GM10266 (cell line): Measurements from ENCODE around the gene IFNL4.

Experiments used
- DNase-seq: peaks from one replicate; pipeline ENCODE4 v3.0.0; 2012; ENCODE audit errors: extremely low spot score
- TF ChIP-seq, protein P1 (sequence below): IDR thresholded peaks from 2 replicates; pipeline ENCODE4 v1.5.1; 2012; ENCODE audit warnings: mild to moderate bottlenecking, low read depth; ENCODE audit not compliant: control insufficient read depth, insufficient read depth; ENCODE audit errors: missing control alignments

The IFNL4 gene

DNA sequence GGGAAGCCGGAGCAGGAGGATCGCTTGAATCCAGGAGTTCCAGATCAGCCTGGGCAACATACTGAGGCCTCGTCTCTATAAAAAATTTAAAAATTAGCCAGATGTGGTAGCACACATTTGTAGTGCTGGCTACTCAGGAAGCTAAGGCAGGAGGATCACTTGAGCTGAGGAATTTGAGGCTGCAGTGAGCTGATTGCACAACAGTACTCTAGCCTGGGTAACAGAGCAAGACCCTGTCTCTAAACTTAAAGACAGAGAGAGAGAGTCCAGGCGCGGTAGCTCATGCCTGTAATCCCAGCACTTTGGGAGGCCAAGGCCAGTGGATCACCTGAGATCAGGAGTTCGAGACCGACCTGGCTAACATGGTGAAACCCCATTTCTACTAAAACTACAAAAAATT is 8.2 kb downstream of the IFNL4 start:
- TF ChIP-seq, protein P1, sequence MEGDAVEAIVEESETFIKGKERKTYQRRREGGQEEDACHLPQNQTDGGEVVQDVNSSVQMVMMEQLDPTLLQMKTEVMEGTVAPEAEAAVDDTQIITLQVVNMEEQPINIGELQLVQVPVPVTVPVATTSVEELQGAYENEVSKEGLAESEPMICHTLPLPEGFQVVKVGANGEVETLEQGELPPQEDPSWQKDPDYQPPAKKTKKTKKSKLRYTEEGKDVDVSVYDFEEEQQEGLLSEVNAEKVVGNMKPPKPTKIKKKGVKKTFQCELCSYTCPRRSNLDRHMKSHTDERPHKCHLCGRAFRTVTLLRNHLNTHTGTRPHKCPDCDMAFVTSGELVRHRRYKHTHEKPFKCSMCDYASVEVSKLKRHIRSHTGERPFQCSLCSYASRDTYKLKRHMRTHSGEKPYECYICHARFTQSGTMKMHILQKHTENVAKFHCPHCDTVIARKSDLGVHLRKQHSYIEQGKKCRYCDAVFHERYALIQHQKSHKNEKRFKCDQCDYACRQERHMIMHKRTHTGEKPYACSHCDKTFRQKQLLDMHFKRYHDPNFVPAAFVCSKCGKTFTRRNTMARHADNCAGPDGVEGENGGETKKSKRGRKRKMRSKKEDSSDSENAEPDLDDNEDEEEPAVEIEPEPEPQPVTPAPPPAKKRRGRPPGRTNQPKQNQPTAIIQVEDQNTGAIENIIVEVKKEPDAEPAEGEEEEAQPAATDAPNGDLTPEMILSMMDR: no peak

DNA sequence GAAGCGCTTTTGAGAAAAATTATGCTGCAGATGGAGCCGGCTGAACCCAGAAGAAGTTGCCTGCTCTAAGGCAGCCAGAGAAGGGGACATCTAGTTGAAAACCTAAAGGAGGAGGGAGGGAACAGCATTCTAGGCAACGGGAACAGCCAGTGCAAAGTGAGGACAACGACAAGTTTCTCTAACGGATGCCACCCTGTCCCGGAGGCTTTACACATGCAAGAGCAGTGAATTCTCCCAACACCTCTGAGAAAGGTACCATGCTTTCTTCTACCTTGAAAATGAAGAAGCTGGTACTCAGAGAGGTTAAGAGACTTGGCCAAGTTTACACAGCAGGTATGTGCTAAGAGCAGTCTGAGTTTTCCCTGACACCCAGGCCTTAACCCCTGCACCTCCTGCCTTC is 9.7 kb downstream of the IFNL4 start:
- DNase-seq: no peak
- TF ChIP-seq, protein P1: no peak

More for the DNA sequence above, 8.2 kb downstream of the IFNL4 start:
- DNase-seq: no peak

DNA sequence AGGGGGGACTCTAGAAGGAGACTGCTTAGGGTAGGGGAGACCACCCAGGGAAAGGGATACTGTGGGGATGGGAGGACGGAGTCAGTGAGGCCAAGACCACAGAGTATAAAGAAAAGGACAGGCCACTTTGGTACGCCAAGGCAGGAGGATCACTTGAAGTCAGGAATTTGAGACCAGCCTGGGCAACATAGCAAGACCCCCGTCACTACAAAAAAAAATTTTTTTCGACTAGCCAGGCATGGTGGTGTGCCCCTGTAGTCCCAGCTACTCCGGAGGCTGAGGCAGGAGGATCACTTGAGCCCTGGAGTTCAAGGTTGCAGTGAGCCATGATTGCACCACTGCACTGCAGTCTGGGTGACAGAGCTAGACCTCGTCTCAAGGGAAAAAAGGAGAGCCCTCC is 10.4 kb downstream of the IFNL4 start:
- TF ChIP-seq, protein P1: no peak
- DNase-seq: no peak

DNA sequence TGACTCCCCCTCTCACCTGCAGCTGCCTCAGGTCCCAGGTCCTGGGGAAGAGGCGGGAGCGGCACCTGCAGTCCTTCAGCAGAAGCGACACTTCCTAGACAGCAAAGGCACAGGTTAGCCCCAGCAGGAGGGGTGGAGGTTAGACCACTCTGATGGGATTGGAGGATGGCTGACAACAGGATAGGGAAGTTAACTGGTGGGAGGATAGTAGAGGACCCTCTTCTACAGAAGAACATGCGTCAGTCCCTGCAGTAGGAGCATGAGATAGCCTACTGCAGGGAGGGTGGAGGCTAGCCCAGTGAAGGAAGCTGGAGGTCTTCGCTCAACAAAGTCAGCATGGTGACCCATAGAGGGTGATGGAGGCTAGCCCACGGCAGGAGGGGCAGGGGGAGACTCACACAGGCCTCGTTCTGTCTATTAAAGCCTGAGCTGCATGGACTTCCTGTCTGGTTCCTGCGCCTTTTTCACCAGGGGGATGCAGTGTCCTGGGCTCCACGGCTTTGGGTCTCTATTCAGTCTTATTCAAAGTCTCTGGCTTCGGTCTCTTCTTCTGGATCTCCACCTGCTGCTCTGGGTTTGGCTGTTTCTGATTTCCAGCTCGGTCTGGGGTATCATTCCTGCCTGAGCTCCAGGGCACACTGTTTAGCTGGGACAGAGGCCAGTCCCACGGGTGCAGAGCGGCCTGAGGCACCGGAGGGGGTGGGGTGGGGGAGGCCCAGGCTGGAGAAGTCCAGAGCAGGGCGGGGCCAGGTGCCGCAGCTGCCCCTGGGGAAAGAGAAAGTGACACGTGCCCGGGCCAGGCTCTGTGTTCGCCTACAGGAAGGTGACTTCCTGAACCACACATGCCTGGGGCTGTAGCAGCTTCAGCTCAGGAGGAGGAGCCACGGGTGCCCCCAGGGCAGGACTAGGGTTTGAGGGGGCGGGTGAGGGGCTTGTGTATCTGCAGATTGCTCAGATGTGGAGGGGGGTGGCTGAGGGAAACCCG is 11.2 kb downstream of the IFNL4 start:
- TF ChIP-seq, protein P1: no peak
- peak; percentile 58 for DNase-seq

DNA sequence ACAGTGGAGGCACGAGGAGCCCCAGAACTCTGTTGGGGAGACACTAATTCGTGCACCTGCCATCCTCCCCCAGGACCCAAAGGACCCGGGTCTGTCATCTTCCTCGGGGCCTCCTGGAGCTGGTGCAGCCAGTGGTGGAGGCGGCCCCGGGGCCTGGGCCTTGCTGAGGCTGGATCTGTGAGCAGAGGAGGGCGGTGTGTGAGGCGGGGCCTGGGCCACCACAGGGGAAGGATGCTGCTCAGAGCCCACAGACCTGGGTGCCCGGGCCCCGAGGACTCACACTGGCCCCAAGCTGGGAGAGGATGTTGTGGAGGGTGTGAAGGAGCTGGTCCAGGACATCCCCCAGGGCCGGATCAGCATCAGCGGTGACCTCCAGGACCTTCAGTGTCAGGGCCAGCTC is 12.1 kb downstream of the IFNL4 start:
- DNase-seq: no peak
- TF ChIP-seq, protein P1: no peak

DNA sequence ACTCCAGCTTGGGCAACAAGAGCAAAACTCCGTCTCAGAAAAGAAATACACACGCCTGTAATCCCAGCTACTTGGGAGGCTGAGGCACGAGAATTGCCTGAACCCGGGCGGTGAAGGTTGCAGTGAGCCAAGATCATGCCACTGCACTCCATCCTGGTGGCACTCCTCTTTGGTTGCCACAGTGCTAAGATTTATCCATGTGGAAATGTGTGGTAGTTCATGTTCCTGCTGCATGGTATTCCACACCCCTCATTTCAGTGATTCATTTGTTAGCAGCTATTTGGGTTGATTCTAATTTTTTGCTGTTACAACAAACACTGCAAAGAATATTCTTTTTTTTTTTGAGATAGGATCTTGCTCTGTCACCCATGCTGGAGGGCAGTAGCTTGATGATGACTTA is 15.9 kb downstream of the IFNL4 start:
- TF ChIP-seq, protein P1: no peak

More for the DNA sequence above, 15.9 kb downstream of the IFNL4 start:
- no peak for DNase-seq
